A172 (cell line): ENCODE data around the gene RAB5B. TPM values are rescaled to one million over a fixed set of nuclear protein-coding genes. Genes with fewer than 3 reads are reported as not detected.

Experiments
- DNase-seq: peaks from one replicate; pipeline ENCODE4 v3.0.0-alpha.2; 2015; ENCODE audit warnings: low spot score
- total RNA-seq: library from RNA; depleted of rRNA; stranded (reverse); fragments of >200 nt; shearing (Covaris generic); gene quantifications from 2 replicates; pipeline ENCODE4 v1.2.3, GENCODE V29; 2014; rRNA removed

The RAB5B gene
- total RNA-seq: 47.8 and 50.1 TPM in 2 replicates

DNA sequence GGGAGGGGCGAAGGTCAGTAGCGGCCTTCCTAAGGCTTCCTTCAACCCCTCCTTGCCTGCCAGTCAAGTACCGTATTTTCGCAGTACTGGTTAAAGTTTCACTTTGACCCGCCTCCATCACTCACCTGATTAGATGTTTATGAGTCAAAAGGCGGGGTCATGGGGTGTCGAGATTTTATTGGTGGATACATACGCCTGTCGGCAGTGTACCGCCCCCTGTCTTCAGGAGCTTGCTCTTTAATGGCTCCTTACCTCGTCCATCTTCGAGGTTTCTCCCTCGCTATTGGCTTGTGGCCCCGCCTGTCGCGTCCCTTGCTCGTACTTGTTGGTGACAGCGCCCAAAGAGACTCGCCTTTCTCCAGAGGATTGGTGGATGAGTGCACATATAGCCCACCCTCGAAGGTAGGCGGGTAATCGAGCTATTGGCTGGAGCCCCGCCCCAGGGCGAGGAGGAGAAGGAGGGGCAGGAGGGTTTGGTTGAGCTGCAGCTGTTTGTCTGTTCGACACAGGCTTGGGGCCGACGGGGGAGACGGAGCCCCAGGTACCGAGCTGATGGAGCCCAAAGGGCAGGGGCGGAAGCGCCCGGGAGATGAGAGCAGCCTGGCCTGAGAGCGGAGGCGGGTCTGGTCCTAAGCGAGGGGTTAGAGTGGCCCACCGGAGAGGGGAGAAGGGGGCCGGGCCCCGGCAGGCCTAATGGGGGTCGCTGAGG lies at the start of gene RAB5B:
Gene RAB5B, plus strand, starts transcription at position 480 of the 709 bp plus-strand sequence. CDS start 12,883 bp downstream, outside the sequence.
- DNase-seq: peak; percentile 100

- DNase-seq: no peak
These were observed 48.5 kb upstream of the RAB5B start for GRCh38 chr12:55925371-55925770.

DNA sequence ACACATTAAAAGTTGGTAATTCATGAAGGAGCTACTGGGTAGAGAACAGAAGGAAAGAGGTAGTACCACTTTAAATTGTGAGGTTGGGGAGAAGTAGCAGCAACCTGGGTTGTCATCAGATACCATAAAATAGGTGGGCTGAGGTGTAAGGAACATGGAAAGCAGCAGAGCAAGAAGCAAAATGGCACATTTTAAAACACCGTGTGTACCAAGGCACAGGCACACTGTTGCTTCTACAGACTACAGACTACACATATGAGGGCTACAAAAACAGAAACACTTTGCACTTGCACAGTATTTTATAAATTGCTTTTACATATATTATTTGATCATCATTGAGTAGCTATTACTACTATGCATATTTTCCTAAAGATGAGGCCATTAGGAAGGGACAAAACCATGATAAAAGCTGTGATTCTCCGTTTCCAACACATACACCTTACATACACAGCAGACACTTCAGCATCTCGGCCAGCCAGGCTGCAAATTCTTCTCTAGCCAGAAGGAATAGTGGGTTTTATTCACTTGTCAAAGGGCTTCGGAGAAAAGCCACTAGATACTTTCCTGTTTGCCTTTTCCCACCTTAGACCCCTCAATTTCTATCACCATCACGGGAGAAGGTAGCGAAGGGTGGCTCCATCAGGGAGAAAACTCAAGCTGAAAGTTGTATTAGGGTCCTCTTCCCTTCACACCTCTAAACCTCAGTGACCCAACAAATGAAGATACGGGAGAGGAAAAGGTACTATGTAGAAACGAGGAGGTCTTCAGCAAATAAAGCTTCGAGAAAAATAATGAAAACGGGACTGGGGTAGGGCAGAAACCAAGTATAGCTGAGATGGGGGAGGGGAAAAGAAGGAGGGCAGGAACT lies 47.8 kb upstream of the RAB5B start:
- no peak for DNase-seq

GRCh38 chr12:55926738-55927587 lies 46.9 kb upstream of the RAB5B start:
- DNase-seq: peak; percentile 89

DNA sequence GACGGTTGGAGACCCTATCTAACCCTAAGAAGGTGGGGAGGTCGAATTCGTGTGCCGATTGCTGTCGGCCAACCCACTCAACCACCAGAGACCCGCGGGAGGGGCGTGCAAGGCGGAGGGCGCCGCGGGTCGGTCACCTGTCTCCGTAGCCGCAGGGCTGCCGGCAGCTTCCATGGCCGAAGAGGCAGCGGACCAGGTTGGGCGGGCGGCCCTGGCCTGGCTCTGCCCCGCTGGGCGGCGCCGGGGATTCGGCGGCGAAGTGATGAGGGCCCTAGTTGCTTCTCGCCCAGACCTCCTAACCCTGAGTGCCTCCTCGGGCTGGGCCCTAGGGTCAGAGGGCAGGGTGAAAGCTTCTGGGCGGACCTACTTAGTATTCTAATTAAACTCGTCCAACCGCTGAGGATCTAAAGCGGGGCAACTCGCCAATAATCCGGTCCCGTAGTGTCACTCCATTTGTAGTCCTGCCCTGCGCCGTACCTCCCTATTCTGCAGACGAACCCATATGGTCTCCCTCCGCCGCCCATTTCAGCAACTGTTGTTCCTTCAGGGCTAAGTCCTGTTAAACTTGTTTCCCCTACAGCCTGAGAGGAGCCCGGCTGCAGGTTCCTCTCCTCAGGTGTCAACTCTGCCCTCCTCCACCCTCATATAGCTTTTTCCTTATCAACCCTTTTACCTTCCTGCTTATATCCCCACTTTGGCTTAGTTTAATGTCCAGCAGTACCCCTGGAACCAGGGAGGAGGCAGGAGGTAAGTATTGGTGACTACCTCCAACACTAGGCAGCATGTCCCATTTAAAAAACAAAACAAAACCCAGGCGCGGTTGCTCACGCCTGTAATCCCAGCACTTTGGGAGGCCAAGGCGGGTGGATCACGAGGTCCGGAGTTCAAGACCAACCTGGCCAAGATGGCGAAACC lies 46.0 kb upstream of the RAB5B start, which contains the start of gene PYM1:
Gene PYM1, minus strand, starts transcription at position 307 of the 915 bp plus-strand sequence. Its CDS starts 133 bp downstream, at position 174.
- peak; percentile 51 for DNase-seq

GRCh38 chr12:55929306-55929791 lies 44.5 kb upstream of the RAB5B start:
- DNase-seq: no peak

GRCh38 chr12:55930771-55931316 lies 43.0 kb upstream of the RAB5B start, which contains the start of gene DGKA:
DGKA (plus strand) TSS chr12:55931162; CDS start chr12:55936504, 5,342 bp downstream.
- peak; percentile 53 for DNase-seq

- no peak for DNase-seq
These were observed 42.5 kb upstream of the RAB5B start for GRCh38 chr12:55931317-55931779.

GRCh38 chr12:55931780-55932550 lies 41.9 kb upstream of the RAB5B start:
- DNase-seq: no peak

DNA sequence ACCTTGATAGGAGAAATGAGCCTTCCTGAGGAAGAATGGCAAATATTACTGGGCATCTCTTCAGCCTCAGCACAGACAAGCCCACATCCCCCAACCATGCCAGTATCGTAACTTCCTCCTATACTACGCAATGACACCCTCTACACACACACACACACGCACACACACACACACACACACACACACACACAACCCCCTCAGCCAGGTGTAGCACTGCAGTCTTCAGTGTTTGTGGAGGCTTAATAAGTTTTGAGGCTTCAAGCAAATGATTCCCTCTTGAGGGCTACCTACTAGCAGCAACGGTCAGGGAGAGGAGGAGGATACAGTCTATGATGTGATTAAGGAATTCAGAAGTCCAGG lies 41.3 kb upstream of the RAB5B start:
- no peak for DNase-seq

GRCh38 chr12:55933169-55933798 lies 40.6 kb upstream of the RAB5B start:
- peak; percentile 68 for DNase-seq

DNA sequence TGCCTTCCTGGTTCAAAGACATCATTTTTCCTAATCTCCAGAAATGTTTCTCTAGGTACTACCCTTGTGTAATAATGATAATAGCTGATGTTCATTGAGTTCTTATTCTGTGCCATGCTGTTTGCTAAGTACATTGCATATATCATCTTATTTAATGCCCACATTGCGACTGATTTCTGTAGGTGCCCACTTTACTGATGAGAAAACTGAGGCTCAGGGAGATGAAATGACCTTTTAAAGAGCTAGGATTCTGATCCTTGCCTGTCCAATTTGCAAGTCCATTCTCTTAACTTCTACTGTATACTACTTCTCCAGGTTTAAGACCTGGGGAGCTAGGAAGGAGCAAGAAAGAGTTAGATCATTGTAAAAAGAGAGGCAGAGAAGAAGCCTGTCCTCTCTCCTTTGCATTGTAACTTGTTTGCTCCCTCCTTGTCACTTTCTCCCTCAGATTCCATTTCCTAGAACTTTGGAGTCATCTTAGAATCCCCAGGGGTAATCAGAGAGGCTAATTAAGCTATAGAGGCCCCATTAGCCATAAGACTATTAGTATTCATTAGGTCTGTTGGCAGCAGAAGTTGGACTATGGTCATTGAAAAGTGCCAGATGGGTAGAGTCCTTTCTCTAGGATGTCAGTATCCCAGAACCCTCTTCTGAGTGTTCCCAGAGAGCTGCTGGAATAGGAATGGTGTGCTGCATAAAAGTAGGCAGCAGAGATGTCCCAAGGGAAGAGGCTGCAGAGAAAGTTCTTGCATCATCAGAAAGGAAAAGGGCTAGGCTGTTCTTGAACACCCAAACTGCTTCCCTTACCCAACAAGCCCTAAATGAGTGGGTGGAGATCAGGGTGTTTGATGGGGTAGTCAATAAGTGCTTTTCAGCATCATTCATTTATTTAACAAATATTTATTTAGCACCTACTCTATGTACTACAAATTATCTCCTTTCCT lies 39.8 kb upstream of the RAB5B start:
- DNase-seq: no peak

- DNase-seq: no peak
These were observed 39.1 kb upstream of the RAB5B start for GRCh38 chr12:55934773-55935172.

- DNase-seq: no peak
These were observed 38.1 kb upstream of the RAB5B start for GRCh38 chr12:55935738-55936151.

GRCh38 chr12:55937981-55938380 lies 35.9 kb upstream of the RAB5B start:
- DNase-seq: peak; percentile 61

- DNase-seq: no peak
These were observed 34.9 kb upstream of the RAB5B start for GRCh38 chr12:55938826-55939501.
